NAMALWA (cell line): ENCODE measurements around the gene TAGLN2.

Experiments used
- DNase-seq: peaks from one replicate; pipeline ENCODE4 v3.0.0-alpha.2; 2015; ENCODE audit warnings: low spot score

TAGLN2 gene

GRCh38 chr1:159870704-159871103, 54.6 kb downstream of the TAGLN2 start:
- DNase-seq, result no peak

GRCh38 chr1:159869607-159870006, 55.7 kb downstream of the TAGLN2 start:
- DNase-seq, result no peak

DNA sequence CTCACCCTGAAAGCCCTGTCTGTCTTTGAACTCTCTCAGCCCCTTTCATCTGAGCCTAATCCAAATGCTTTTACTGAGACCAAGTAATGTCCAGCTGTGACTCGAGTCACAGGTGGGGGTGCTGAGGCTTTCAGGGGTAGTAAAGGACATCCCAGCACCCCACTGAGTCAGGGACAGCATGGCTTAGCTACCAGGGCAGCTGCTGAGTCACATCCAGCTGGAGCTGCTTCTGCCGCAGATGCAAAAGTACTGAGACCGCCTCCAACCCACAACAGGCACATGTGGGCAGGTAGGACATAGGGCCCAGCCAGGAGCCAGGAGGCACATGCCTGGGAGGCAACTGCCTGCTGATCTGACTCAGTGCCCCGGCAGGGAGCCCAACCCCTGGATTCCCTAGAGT, 56.1 kb downstream of the TAGLN2 start:
- DNase-seq, result no peak

GRCh38 chr1:159868766-159869165, 56.5 kb downstream of the TAGLN2 start:
- no peak for DNase-seq
